NCI-H2196 (cell line): Measurements from ENCODE around the gene AGAP1.

Experiments used
- DNase-seq: peaks from one replicate; lab custom pipeline; 2025; ENCODE audit not compliant: unreplicated experiment; lab: John Stamatoyannopoulos, UW

AGAP1 gene

DNA sequence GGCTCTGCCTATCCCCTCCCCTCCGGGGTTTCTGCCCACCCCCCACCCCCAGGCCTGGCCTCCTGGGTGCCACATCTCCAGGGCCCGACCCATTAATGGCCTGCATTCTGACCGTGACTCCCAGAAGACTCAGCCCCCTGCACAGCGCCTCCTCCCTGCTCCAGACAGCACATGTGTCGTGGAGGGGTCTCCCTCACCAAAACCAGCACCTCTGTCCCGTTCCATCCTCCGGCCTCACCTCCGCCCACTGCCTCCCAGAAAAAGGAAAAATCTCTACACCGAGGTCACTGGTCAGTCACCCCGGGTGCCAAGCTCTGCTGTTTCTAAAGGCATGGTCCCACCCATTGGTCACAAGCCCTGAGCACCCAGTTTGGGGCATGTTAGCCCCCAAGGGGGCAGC lies 609.1 kb downstream of the AGAP1 start:
- no peak for DNase-seq

DNA sequence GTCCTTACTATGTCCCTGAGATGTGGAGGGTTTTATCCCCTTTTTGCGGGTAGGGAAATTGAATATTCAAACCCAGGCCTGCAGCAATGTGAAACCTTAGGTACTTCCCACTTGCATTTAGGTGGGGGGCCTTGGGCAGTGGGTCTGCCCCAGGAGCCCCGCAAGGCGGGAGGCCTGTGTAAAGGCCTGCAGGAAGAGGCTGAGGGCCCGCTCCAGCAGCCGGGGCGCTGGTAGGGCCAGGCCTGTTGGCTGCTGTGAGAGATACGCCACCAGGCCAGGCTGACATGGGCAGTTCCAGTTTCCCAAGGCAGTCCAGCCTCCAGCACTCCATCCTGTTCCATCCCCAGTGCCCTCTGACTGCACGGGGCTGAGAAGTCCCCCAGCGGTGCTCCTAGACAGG lies 610.1 kb downstream of the AGAP1 start:
- DNase-seq, result no peak

DNA sequence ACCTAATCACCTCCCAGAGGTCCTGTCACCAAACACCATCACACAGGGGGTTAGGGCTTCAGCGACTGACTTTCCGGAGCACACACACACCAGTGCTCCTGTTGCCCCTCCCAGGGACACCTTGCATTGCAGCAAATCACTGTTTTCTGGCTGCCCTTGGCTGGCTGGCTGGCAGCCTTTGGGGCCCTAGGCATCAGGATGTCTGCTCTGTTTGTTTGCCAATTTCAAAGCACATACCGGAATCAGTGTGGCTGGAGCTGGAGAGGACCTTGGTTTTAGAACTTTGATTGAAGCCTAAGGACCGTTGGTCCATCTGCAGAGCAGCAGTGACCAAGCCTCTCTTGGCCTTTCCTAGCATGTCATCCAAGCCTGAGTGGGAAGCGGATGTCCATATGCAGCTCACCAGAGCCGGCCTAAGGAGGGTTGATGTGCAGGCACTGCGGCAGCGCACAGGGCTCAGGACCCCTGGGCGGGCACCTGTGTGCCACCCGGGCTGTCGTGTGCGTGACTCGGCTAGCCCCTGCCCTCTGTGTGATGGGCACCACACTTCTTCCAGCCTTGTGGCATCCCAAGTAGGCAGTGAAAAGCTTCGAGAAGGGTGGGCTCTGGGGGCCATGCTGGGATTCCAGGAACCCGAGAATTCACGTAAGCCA lies 612.2 kb downstream of the AGAP1 start:
- DNase-seq, result no peak

DNA sequence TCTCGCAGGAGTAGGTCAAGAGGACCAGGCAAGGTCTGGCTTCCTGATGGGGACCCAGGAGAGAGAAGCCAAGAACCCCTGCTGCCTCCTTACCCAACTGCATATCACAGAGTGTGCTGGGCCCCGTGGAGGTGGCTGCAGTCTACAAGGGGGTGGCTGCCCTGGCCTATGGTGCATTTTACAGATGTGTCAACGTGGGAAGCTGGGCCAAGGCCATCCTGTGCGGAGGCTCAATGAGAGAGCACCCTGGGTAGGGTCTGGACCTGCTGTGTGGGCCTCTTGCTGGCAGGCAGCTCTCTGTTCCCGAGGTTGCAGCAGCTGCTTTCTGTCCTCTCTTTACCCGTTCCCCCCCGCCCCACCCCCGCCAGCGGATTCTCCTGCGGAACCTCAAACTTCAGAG lies 612.9 kb downstream of the AGAP1 start:
- DNase-seq, result no peak

- no peak for DNase-seq
Measured at GRCh38 chr2:236107536-236107935, 613.7 kb downstream of the AGAP1 start.

DNA sequence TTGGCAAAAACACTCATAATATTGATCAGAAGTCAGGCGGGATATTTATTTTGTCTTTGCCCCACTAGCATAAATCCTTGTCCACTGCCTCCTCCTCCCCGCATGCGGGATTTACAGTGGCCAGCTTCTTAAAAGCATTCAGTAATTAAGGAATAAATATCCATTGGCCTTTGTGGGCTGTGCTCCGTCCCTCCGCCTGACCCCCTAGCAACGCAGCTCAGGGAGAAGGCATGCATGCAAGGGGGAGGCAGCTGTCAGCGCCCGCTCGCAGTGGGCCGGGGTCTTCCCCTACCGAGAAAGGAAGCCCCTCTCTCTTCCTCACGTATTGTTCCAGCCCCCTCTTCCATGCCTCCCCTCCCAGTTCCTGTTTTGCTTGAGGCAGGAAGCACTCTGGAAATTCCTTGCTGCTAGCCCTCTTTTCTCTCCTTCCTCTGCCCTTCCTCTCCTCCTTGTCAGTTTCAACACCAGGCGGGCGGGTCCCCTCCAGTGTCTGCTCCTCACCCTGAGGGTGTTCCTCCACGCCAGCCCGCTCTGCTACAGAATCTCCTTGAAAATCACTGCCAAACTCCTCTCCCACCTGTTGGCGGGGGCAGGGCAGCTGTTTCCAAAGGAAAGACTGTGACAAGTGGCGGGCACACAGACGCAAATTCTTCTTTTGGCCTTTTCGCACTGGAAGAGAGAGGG lies 614.2 kb downstream of the AGAP1 start:
- DNase-seq, result no peak

DNA sequence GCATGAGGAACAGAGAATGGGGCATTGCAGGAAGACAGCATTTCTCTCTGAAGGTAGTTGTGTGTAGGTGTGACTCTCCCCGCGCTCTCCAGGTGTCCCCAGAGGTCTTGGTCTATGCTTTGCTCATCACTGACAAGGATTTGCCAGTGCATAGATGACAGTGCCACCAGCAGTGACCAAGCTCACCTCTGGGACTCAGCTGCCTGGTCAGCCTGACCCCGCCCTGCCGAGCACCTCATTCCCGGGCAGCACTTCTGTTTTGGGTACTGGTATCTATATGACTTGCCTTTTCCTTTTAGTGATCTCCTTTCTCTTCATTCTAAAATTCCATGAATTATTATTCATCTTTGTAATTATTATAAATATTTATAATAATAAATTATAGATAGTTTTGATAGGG lies 615.2 kb downstream of the AGAP1 start:
- no peak for DNase-seq

- no peak for DNase-seq
Measured at GRCh38 chr2:236109473-236109872, 615.6 kb downstream of the AGAP1 start.

- no peak for DNase-seq
Measured at GRCh38 chr2:236112466-236112865, 618.6 kb downstream of the AGAP1 start.

- no peak for DNase-seq
Measured at GRCh38 chr2:236113425-236113824, 619.6 kb downstream of the AGAP1 start.

- DNase-seq, result no peak
Measured at GRCh38 chr2:236113948-236114347, 620.1 kb downstream of the AGAP1 start.

- no peak for DNase-seq
Measured at GRCh38 chr2:236114959-236115358, 621.1 kb downstream of the AGAP1 start.

DNA sequence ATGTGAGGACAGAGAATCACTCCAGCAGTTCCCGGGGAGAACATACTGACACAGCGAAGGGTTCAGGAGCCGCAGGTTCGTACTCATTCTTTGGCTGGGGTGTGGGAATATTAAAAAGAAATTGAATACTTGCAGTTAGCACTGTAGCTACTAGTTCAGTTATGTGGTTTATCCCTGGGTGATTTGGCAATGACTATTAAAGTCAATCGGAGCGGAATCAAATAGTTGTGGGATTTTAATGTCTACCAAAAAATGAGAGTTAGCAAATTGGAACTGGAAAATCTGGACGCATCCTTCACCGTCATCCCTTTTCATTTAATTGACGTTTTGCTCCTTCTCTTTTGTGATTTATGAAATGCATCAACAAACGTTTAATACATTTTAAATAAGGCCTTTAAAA lies 623.6 kb downstream of the AGAP1 start:
- DNase-seq, result no peak

GRCh38 chr2:236117861-236118269 lies 624.0 kb downstream of the AGAP1 start:
- DNase-seq, result peak; percentile 36

DNA sequence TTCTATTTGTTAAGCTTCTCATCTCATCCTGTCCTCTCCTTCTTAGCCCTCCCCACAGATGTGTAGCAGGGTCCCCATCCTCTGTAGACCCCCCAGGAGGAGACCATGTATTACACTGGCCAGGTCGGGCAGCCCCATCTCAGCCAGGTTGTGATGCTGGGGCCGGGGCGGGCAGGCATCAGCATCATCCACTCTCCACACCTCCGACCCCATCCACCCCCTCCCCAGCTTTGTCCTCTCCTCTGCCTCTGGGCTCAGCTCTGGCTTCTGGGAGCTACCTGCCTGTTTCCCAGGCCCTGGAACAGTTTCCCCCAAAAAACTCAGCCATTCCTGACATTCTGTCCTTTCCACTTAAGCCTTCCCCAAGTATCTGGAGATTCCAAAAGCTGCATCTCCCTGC lies 625.2 kb downstream of the AGAP1 start:
- DNase-seq, result no peak

DNA sequence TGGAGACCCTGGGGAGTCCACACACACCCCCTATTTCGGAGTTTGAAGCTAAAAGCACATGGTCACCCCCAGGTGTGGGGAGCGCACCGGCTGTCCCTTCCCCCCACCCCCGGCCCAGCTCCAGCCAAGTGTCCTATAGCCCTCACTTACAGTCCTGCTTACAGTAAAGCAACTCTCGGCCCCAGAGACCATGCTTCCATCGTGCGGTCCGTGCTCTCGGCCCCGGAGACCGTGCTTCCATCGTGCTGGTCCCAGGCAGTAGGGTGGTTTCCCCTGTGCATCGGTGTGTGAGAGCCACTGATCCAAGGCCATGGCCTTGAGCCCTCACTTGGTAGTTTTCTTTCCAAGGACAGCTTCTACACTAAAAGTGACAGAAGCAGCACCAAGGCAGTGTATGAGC lies 625.6 kb downstream of the AGAP1 start:
- no peak for DNase-seq

DNA sequence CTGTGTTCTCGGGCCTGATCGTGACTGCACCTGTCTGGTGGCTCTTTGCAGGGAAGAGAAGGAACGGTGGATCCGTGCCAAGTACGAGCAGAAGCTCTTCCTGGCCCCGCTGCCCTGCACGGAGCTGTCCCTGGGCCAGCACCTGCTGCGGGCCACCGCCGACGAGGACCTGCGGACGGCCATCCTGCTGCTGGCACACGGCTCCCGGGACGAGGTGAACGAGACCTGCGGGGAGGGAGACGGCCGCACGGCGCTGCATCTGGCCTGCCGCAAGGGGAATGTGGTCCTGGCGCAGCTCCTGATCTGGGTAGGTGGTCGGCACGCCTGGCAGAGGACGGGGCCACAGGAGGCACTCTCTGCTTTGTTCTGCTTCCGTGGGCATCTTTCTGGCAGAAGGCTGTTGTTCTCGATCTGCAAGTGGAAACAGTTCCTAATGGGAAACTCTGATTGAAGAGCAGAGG lies 626.3 kb downstream of the AGAP1 start:
- DNase-seq, result no peak

GRCh38 chr2:236120829-236121228 lies 627.0 kb downstream of the AGAP1 start:
- no peak for DNase-seq

- DNase-seq, result no peak
Measured at GRCh38 chr2:236121546-236121945, 627.7 kb downstream of the AGAP1 start.

DNA sequence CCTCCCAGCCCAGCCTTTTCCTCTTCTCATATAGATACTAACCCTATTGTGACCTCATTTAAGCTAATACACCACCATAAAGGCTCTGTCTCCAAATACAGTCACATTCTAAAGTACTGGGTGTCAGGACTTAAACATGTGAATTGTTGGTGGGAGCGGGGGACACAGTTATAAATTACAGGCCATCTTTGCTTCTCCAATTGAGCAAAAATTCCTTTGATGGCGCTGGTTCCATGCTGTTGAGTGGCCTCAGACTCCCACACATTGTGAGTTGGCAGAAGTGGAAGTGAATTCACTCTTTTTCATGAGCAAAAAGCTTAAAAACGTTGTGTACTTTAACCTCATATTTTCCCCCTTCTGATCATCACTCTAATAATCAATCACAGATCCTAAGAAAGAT lies 628.4 kb downstream of the AGAP1 start:
- no peak for DNase-seq

GRCh38 chr2:236123716-236124115 lies 629.9 kb downstream of the AGAP1 start:
- DNase-seq, result no peak

GRCh38 chr2:236124182-236124893 lies 630.5 kb downstream of the AGAP1 start:
- no peak for DNase-seq
